ENCODE data around the gene GCFC2. TPM values are rescaled to one million over a fixed set of nuclear protein-coding genes. Genes with fewer than 3 reads are reported as not detected.
"Not testable (repeated sequence)": the region's sequence is repeated elsewhere in the genome, so short reads cannot be mapped to it uniquely, and the experiment has no call there.

GCFC2 gene
- total RNA-seq, 2 donors from 2014 or later, result 10.4 to 14.7 TPM

- no peak for ATAC-seq
- DNase-seq, result no peak
- intact Hi-C loops (cut with DNase I), result no loop called here
Measured at GRCh38 chr2:75688196-75688595, 22.5 kb downstream of the GCFC2 start.

GRCh38 chr2:75683430-75683829, 27.3 kb downstream of the GCFC2 start:
- intact Hi-C loops (cut with DNase I), result not testable (repeated sequence)

GRCh38 chr2:75680402-75680801, 30.3 kb downstream of the GCFC2 start:
- DNase-seq (no peak), ATAC-seq (no peak)
- intact Hi-C loops (cut with DNase I), result no loop called here

More at GRCh38 chr2:75683430-75683829, 27.3 kb downstream of the GCFC2 start:
- not testable (repeated sequence) for DNase-seq, ATAC-seq

- no peak for ATAC-seq
- no peak for DNase-seq
- intact Hi-C loops (cut with DNase I), result loop anchor here in 1 of 2 donors (5.0 kb wide), 1 partner anchor 37 kb away; no protein-coding TSS in a partner anchor
Measured at GRCh38 chr2:75679556-75679955, 31.2 kb downstream of the GCFC2 start.

- ATAC-seq, result no peak
- intact Hi-C loops (cut with DNase I), result loop anchor here in 1 of 2 donors (5.0 kb wide), 1 partner anchor 34 kb away; no protein-coding TSS in a partner anchor
- DNase-seq, result no peak
Measured at GRCh38 chr2:75676464-75676863, 34.3 kb downstream of the GCFC2 start.

GRCh38 chr2:75675908-75676307, 34.8 kb downstream of the GCFC2 start:
- no peak for ATAC-seq
- no peak for DNase-seq
- intact Hi-C loops (cut with DNase I), result loop anchor here in 1 of 2 donors (5.0 kb wide), 1 partner anchor 34 kb away; no protein-coding TSS in a partner anchor

- intact Hi-C loops (cut with DNase I), result loop anchor here in 1 of 2 donors (5.0 kb wide), 1 partner anchor 33 kb away; no protein-coding TSS in a partner anchor
- not testable (repeated sequence) for DNase-seq
- peak in 1 of 2 donors; percentile 23 for ATAC-seq
Measured at GRCh38 chr2:75675423-75675822, 35.3 kb downstream of the GCFC2 start.

- DNase-seq, result no peak
- ATAC-seq, result no peak
- intact Hi-C loops (cut with DNase I), result no loop called here
Measured at GRCh38 chr2:75667884-75668283, 42.8 kb downstream of the GCFC2 start.

- no peak for DNase-seq
- ATAC-seq, result no peak
- intact Hi-C loops (cut with DNase I), result no loop called here
Measured at GRCh38 chr2:75666911-75667310, 43.8 kb downstream of the GCFC2 start.

- DNase-seq (no peak), ATAC-seq (no peak)
- intact Hi-C loops (cut with DNase I), result no loop called here
Measured at GRCh38 chr2:75657798-75658197, 52.9 kb downstream of the GCFC2 start.

- no peak for ATAC-seq
- intact Hi-C loops (cut with DNase I), result no loop called here
Measured at GRCh38 chr2:75656563-75656962, 54.2 kb downstream of the GCFC2 start.

GRCh38 chr2:75655861-75656260, 54.9 kb downstream of the GCFC2 start:
- intact Hi-C loops (cut with DNase I), result no loop called here
- DNase-seq (no peak), ATAC-seq (no peak)

More at GRCh38 chr2:75656563-75656962, 54.2 kb downstream of the GCFC2 start:
- DNase-seq, result no peak

GRCh38 chr2:75654012-75654411, 56.7 kb downstream of the GCFC2 start:
- DNase-seq (no peak), ATAC-seq (no peak)
- intact Hi-C loops (cut with DNase I), result no loop called here

- no peak for ATAC-seq
- DNase-seq, result no peak
- intact Hi-C loops (cut with DNase I), result no loop called here
Measured at GRCh38 chr2:75647771-75648170, 62.9 kb downstream of the GCFC2 start.

- DNase-seq (peak; percentile 90), ATAC-seq (peak; percentile 99)
- intact Hi-C loops (cut with DNase I), result no loop called here
Measured at GRCh38 chr2:75646583-75647425, 63.9 kb downstream of the GCFC2 start, which contains the start of gene MRPL19. Gene MRPL19, plus strand, starts transcription at chr2:75646783. Its CDS starts 25 bp downstream, at chr2:75646808.

GRCh38 chr2:75646090-75646582, 64.6 kb downstream of the GCFC2 start:
- ATAC-seq, result peak in 1 of 2 donors; percentile 2
- intact Hi-C loops (cut with DNase I), result no loop called here
- no peak for DNase-seq

- no peak for ATAC-seq
- DNase-seq, result no peak
- intact Hi-C loops (cut with DNase I), result no loop called here
Measured at GRCh38 chr2:75645643-75646042, 65.1 kb downstream of the GCFC2 start.

- no peak for ATAC-seq
- intact Hi-C loops (cut with DNase I), result loop anchor here in 1 of 2 donors (5.0 kb wide), 1 partner anchor 33 kb away; no protein-coding TSS in a partner anchor
- DNase-seq, result no peak
Measured at GRCh38 chr2:75643980-75644379, 66.7 kb downstream of the GCFC2 start.

GRCh38 chr2:75641587-75641986, 69.1 kb downstream of the GCFC2 start:
- intact Hi-C loops (cut with DNase I), result loop anchor here in 1 of 2 donors (5.0 kb wide), 1 partner anchor 36 kb away; no protein-coding TSS in a partner anchor
- DNase-seq, result no peak
- peak in 1 of 2 donors; percentile 65 for ATAC-seq

- peak; percentile 95 to 98 for ATAC-seq
- intact Hi-C loops (cut with DNase I), result loop anchor here in 1 of 2 donors (5.0 kb wide), 1 partner anchor 37 kb away; no protein-coding TSS in a partner anchor
- peak; percentile 71 for DNase-seq
Measured at GRCh38 chr2:75640621-75641121, 70.0 kb downstream of the GCFC2 start.
